GM23338 (cell line): Measurements from ENCODE around the gene BICDL1.

Experiments used
- EZH2 ChIP-seq: fragments of 200-600 bp; sonication (generic); IDR thresholded peaks from one replicate; pipeline ENCODE4 v1.8.0; 2017; ENCODE audit warnings: antibody characterized with exemption, mild to moderate bottlenecking, low read depth; ENCODE audit not compliant: unreplicated experiment
- EZH2phosphoT487 ChIP-seq: fragments of 200-600 bp; sonication (generic); IDR thresholded peaks from one replicate; pipeline ENCODE4 v1.8.1; 2018; ENCODE audit warnings: antibody characterized with exemption; ENCODE audit not compliant: unreplicated experiment
- POLR2AphosphoS5 ChIP-seq: IDR thresholded peaks from 2 replicates; pipeline ENCODE4 v1.6.1; 2016; ENCODE audit warnings: antibody characterized with exemption, low read depth
- TF ChIP-seq, protein P1 (sequence below): IDR thresholded peaks from one replicate; pipeline ENCODE4 v1.6.1; 2018; ENCODE audit warnings: antibody characterized with exemption; ENCODE audit not compliant: unreplicated experiment
- TF ChIP-seq, protein P2 (sequence below), 2 experiments: fragments of 200-600 bp in 1 of 2; sonication (generic) in 1 of 2; conservative IDR thresholded peaks; 2 replicates each; pipeline versions ENCODE4 v1.5.1 to v1.6.1; 2016 to 2017; ENCODE audit warnings: antibody characterized with exemption in 2 of 2, low read depth in 2 of 2, mild to moderate bottlenecking in 2 of 2, moderate library complexity in 1 of 2

DNA sequence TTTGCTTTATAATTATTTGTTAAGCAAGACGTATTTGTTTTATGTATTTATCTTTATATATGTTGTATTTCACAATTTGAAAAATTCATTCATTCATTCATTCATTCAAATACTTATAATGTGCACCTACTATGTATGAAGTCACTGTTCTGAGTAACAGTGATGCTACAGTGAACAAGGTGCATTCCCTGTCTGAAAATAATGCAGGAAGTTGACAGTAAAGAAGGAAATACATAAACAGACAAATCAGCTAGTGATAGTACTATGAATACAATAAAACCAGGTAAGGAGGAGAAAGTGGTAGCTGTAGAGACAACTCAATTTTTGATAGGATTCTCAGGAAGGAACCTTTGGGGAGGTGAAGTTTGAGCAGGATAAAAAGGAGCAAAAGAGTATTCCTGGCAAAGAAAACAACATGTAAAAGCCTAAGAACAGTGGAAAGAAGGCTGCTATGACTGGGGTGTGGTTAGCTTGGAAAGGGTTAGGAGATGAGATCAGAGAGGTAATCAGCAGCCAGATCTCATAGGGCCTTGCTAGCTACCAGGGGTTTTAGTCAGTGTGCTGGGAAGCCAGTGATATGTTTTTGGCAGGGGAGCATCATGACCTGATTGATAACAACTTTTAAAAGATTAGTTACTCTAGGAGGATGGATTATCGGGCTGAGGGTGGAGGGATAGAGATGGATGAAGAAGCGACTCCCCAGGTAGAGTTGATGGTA, 17.4 kb downstream of the BICDL1 start:
- TF ChIP-seq, protein P1, sequence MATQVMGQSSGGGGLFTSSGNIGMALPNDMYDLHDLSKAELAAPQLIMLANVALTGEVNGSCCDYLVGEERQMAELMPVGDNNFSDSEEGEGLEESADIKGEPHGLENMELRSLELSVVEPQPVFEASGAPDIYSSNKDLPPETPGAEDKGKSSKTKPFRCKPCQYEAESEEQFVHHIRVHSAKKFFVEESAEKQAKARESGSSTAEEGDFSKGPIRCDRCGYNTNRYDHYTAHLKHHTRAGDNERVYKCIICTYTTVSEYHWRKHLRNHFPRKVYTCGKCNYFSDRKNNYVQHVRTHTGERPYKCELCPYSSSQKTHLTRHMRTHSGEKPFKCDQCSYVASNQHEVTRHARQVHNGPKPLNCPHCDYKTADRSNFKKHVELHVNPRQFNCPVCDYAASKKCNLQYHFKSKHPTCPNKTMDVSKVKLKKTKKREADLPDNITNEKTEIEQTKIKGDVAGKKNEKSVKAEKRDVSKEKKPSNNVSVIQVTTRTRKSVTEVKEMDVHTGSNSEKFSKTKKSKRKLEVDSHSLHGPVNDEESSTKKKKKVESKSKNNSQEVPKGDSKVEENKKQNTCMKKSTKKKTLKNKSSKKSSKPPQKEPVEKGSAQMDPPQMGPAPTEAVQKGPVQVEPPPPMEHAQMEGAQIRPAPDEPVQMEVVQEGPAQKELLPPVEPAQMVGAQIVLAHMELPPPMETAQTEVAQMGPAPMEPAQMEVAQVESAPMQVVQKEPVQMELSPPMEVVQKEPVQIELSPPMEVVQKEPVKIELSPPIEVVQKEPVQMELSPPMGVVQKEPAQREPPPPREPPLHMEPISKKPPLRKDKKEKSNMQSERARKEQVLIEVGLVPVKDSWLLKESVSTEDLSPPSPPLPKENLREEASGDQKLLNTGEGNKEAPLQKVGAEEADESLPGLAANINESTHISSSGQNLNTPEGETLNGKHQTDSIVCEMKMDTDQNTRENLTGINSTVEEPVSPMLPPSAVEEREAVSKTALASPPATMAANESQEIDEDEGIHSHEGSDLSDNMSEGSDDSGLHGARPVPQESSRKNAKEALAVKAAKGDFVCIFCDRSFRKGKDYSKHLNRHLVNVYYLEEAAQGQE = no peak
- TF ChIP-seq EZH2 = no peak
- no peak for TF ChIP-seq EZH2phosphoT487
- TF ChIP-seq, protein P2, sequence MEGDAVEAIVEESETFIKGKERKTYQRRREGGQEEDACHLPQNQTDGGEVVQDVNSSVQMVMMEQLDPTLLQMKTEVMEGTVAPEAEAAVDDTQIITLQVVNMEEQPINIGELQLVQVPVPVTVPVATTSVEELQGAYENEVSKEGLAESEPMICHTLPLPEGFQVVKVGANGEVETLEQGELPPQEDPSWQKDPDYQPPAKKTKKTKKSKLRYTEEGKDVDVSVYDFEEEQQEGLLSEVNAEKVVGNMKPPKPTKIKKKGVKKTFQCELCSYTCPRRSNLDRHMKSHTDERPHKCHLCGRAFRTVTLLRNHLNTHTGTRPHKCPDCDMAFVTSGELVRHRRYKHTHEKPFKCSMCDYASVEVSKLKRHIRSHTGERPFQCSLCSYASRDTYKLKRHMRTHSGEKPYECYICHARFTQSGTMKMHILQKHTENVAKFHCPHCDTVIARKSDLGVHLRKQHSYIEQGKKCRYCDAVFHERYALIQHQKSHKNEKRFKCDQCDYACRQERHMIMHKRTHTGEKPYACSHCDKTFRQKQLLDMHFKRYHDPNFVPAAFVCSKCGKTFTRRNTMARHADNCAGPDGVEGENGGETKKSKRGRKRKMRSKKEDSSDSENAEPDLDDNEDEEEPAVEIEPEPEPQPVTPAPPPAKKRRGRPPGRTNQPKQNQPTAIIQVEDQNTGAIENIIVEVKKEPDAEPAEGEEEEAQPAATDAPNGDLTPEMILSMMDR (conservative IDR thresholded peaks at IDR 0.05; ENCODE audit: low read depth in 2 of 2) = no peak
- no peak for TF ChIP-seq POLR2AphosphoS5
